ENCODE results near the gene FABP2. TPM values are rescaled to one million over a fixed set of nuclear protein-coding genes. Genes with fewer than 3 reads are reported as not detected.
A peak's percentile ranks its signal among the peaks of the same experiment; 100 is the strongest.
"Not testable (repeated sequence)": the region's sequence is repeated elsewhere in the genome, so short reads cannot be mapped to it uniquely, and the experiment has no call there.

Gene FABP2
- total and polyA plus RNA-seq, 9 donors, result 0.11 to 0.60 TPM; not detected in 7

DNA sequence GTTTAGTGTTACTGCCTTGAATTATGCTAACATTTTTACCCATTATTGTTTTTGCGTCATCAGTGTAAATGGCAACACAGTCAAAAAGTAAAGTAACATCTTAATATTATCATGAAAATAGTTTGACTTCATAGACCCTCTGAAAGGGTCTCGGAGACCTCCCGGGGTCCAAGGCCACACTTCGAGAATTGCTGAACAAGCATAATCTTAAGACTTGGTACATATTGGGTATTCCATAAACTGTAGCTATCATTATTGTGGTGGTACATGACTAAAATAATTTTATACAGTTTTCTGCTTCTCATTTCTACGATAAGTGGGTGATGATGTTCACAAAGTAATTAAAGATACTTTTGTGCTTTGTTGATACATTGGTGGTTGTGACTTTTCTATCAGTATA lies 32.6 kb downstream of the FABP2 start:
- Histone ChIP-seq H3K36me3 (no peaks in the 10 kb centered on the region), H3K27me3 (no peaks in the 10 kb centered on the region), H3K4me3 (no peak overlapping the region), H3K4me1 (ENCODE audit: insufficient read depth) (no peaks in the 10 kb centered on the region), H3K27ac (no peak overlapping the region), H3K9me3 (no peaks in the 10 kb centered on the region)
- DNase-seq, result no peak
- WGBS, 3 donors, result 96 to 97% (median 96%) methylated on average over 5 of the region's 5 CpGs
- TF ChIP-seq, protein P1, sequence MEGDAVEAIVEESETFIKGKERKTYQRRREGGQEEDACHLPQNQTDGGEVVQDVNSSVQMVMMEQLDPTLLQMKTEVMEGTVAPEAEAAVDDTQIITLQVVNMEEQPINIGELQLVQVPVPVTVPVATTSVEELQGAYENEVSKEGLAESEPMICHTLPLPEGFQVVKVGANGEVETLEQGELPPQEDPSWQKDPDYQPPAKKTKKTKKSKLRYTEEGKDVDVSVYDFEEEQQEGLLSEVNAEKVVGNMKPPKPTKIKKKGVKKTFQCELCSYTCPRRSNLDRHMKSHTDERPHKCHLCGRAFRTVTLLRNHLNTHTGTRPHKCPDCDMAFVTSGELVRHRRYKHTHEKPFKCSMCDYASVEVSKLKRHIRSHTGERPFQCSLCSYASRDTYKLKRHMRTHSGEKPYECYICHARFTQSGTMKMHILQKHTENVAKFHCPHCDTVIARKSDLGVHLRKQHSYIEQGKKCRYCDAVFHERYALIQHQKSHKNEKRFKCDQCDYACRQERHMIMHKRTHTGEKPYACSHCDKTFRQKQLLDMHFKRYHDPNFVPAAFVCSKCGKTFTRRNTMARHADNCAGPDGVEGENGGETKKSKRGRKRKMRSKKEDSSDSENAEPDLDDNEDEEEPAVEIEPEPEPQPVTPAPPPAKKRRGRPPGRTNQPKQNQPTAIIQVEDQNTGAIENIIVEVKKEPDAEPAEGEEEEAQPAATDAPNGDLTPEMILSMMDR (IDR thresholded peaks at IDR 0.05), result no peak
- no peak for TF ChIP-seq POLR2A (IDR thresholded peaks at IDR 0.05)
- TF ChIP-seq EP300 (IDR thresholded peaks at IDR 0.05), result no peak
- intact Hi-C loops (cut with DNase I), result loop anchor here in 3 of 4 donors (5.0 to 10.0 kb wide), 3 partner anchors 75 to 307 kb away; partner anchors contain the start of gene USP53 (in 1 of the 3)

DNA sequence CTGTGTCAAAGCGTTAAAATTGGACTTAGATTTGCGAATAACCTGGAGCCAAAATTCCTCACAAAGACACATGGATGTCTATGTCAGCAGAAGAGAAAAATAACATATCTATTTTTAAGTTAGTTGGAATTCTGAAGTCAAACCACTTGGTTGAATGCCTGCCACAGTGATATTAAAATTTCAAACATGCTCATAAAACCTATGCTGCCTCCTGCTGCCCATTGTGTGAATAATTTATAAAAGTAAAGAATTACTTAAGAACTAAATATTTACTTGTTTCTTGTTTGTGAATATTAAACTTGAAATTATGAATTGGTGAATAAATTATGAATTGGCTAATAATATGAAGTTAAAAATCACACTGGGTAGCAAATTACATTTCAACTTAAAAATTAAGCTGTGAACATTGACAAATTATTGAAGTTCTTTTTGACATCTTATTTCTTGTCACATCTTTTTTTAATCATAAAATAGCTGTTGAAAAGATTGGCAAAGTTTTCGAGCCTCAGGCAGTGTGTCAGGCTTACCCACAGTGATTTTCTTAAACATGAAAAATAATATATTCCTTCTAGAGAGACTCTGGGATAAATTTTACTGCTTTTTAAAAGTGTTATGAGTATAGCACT lies 35.4 kb downstream of the FABP2 start:
- Histone ChIP-seq H3K9me3 (no peaks in the 10 kb centered on the region), H3K36me3 (no peaks in the 10 kb centered on the region), H3K4me3 (no peak overlapping the region), H3K27ac (no peak overlapping the region), H3K27me3 (no peaks in the 10 kb centered on the region), H3K4me1 (ENCODE audit: insufficient read depth) (no peaks in the 10 kb centered on the region)
- DNase-seq, result peak in 2 of 5 donors; percentile 35 to 51
- WGBS, 3 donors, result 3 to 10% (median 9%) methylated on average over 3 of the region's 3 CpGs
- TF ChIP-seq, protein P1 (IDR thresholded peaks at IDR 0.05), result peak; percentile 28 to 85 (median 70)
- no peak for TF ChIP-seq POLR2A (IDR thresholded peaks at IDR 0.05)
- intact Hi-C loops (cut with DNase I), result loop anchor here in 3 of 4 donors (5.0 to 10.0 kb wide), 3 partner anchors 72 to 304 kb away; partner anchors contain the start of gene USP53 (in 1 of the 3)

DNA sequence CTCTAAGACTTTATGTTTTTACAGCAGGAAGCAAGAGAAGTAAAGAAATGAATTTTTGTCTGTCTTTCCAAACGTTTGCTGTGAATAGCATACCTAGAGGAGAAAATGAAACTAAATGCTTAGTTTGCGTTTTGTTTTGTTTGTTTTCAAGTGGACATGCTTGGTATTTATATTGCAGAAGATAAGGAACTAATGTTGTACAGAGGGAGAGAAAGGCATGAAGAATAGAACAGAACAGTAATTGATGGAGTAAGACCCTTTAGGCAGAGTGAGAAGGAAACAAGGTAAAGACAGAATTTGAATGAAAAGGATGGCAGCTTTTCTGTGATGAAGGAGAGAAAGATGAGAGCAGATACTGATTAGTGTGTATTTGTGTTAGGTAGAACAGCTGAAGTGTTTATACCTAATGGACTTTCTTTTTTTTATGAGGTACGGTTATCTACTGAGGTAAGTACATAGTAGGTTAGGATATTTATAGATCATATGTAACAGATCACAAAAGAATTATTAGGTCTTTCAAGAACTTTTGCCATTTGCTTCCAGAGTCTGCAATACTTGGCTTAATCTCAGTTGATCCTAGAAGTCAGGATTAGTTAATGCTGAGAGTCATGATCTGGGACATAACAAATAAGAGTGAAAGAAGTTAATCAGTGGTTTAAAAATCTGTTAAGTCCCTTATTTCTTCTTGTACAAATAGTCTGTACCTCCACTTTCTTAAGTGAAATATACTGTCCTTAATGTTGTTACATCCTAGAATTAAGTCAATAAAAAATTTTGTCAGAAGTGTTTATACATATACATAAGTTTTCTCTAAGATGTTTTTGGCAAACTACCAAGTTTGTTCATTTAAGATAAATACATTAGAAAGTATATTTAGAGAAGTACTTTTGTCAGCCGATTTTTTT lies 36.8 kb downstream of the FABP2 start:
- no peak for TF ChIP-seq EP300 (IDR thresholded peaks at IDR 0.05)
- TF ChIP-seq POLR2A (IDR thresholded peaks at IDR 0.05), result no peak
- TF ChIP-seq, protein P1 (IDR thresholded peaks at IDR 0.05), result no peak
- no peaks in the 10 kb centered on the region for H3K9me3 ChIP-seq
- no peaks in the 10 kb centered on the region for H3K36me3 ChIP-seq
- intact Hi-C loops (cut with DNase I), result loop anchor here in 3 of 4 donors (5.0 to 10.0 kb wide), 3 partner anchors 70 to 303 kb away; partner anchors contain the start of gene USP53 (in 1 of the 3)
- 11 to 14% (median 14%) methylated on average over 4 of the region's 4 CpGs for WGBS, 3 donors
- peak overlapping the region in 1 of 2 donors; percentile 22 for H3K27ac ChIP-seq
- no peak for DNase-seq
- H3K4me3 ChIP-seq, result no peak overlapping the region
- no peaks in the 10 kb centered on the region for H3K27me3 ChIP-seq
- no peaks in the 10 kb centered on the region for H3K4me1 ChIP-seq (ENCODE audit: insufficient read depth)

DNA sequence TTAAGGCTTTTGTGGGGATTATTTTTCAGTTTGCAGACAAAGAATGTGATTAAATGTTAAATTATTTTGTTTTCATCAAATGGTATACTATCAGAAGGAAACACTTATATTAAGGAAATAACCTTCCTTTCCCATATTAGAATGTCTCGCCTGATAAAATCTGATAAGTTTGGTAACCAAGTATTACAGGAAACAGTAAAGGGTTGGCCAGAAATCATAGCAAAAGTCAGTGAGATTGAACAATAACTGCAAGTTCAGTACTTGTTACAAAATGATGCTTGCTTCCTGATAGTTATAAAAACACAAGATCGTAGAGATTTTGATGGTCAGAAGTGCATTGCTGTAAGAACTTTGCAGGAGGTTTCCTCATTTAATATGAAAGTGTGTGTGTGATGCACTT lies 40.5 kb downstream of the FABP2 start:
- H3K27ac ChIP-seq, result no peak overlapping the region
- intact Hi-C loops (cut with DNase I), result loop anchor here in 1 of 4 donors (5.0 to 10.0 kb wide), 2 partner anchors 67 to 239 kb away; partner anchors contain the start of gene USP53
- H3K4me1 ChIP-seq (ENCODE audit: insufficient read depth), result no peaks in the 10 kb centered on the region
- H3K27me3 ChIP-seq, result no peaks in the 10 kb centered on the region
- H3K36me3 ChIP-seq, result no peaks in the 10 kb centered on the region
- WGBS, 3 donors, result 88 to 90% (median 88%) methylated on average over 2 of the region's 2 CpGs
- no peak for DNase-seq
- H3K4me3 ChIP-seq, result no peak overlapping the region
- no peaks in the 10 kb centered on the region for H3K9me3 ChIP-seq
- TF ChIP-seq POLR2A (IDR thresholded peaks at IDR 0.05), result no peak
- TF ChIP-seq, protein P1 (IDR thresholded peaks at IDR 0.05), result no peak
- TF ChIP-seq EP300 (IDR thresholded peaks at IDR 0.05), result no peak

DNA sequence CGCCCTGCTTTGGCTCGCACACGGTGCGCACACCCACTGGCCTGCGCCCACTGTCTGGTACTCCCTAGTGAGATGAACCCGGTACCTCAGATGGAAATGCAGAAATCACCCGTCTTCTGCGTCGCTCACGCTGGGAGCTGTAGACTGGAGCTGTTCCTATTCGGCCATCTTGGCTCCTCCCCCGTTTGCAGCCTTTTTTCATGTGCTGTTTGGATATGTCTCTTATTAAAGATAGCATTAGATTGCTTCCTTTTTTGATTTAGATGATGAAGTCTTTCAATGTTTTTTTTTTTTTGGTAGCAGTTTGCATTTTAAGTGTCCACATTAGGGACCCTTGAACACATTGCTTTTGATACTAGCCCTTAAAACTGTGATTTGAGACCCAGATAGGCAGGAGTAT lies 42.0 kb downstream of the FABP2 start:
- not testable (repeated sequence) for H3K27me3 ChIP-seq; H3K36me3 ChIP-seq; H3K4me1 ChIP-seq (ENCODE audit: insufficient read depth); DNase-seq; H3K9me3 ChIP-seq; H3K4me3 ChIP-seq; H3K27ac ChIP-seq
- intact Hi-C loops (cut with DNase I), result loop anchor here in 1 of 4 donors (5.0 to 10.0 kb wide), 2 partner anchors 65 to 238 kb away; partner anchors contain the start of gene USP53
- 95 to 97% (median 95%) methylated on average over 11 to 12 of the region's 12 CpGs for WGBS, 3 donors

DNA sequence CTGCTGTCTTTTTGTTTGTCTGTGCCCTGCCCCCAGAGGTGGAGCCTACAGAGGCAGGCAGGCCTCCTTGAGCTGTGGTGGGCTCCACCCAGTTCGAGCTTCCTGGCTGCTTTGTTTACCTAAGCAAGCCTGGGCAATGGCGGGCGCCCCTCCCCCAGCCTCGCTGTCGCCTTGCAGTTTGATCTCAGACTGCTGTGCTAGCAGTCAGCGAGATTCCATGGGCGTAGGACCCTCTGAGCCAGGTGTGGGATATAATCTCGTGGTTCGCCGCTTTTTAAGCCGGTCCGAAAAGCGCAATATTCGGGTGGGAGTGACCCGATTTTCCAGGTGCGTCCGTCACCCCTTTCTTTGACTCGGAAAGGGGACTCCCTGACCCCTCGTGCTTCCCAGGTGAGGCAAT lies 42.4 kb downstream of the FABP2 start:
- H3K27ac ChIP-seq; H3K9me3 ChIP-seq; H3K4me1 ChIP-seq (ENCODE audit: insufficient read depth); H3K27me3 ChIP-seq; H3K4me3 ChIP-seq; intact Hi-C loops (cut with DNase I); DNase-seq; H3K36me3 ChIP-seq: not testable (repeated sequence)
- WGBS, 3 donors, result 87 to 99% (median 92%) methylated on average over 14 to 18 of the region's 19 CpGs
